RWPE1 (cell line): ENCODE results near the gene ABCA1.
A peak's percentile ranks its signal among the peaks of the same experiment; 100 is the strongest.

Experiments used
- CTCF ChIA-PET: fragments of 350-600 bp; sonication (Branson Sonifier 250); formaldehyde crosslinking; extraction: SDS; loops from one replicate; lab custom pipeline; 2021; lab: Yijun Ruan, JAX
- POLR2A ChIA-PET: fragments of 400-600 bp; formaldehyde crosslinking; extraction: SDS; loops from one replicate; lab custom pipeline; 2020; ENCODE audit warnings: antibody characterized with exemption; ENCODE audit not compliant: low non-redundant PET; lab: Yijun Ruan, JAX
- DNase-seq: peaks from one replicate; pipeline ENCODE4 v3.0.0; 2012; ENCODE audit warnings: low spot score
- H3K27ac ChIP-seq: fragments of 450-650 bp; 2 replicates; pipeline ENCODE4 v1.5.1; 2017
- CTCF ChIP-seq: fragments of 450-650 bp; conservative IDR thresholded peaks from 2 replicates; pipeline ENCODE4 v1.5.1; 2017; ENCODE audit warnings: low read depth, mild to moderate bottlenecking

ABCA1 gene

GRCh38 chr9:104915753-104916152 lies 12.2 kb downstream of the ABCA1 start:
- H3K27ac ChIP-seq, result no peak overlapping the region
- no peak for TF ChIP-seq CTCF
- ChIA-PET POLR2A (no interaction called here), CTCF (no interaction called here)
- no peak for DNase-seq

- no peak for DNase-seq
- POLR2A ChIA-PET, result no interaction called here
- CTCF ChIA-PET, result no interaction called here
- no peak for TF ChIP-seq CTCF
- H3K27ac ChIP-seq, result no peak overlapping the region
These were observed 12.9 kb downstream of the ABCA1 start for GRCh38 chr9:104915049-104915448.

GRCh38 chr9:104914466-104914865 lies 13.5 kb downstream of the ABCA1 start:
- no peak for TF ChIP-seq CTCF
- no peak for DNase-seq
- POLR2A ChIA-PET, result no interaction called here
- no peak overlapping the region for H3K27ac ChIP-seq
- CTCF ChIA-PET, result interaction anchor here (0.9 kb wide), 1 partner anchor 13 kb away, joined by 4 read pairs; no protein-coding TSS in a partner anchor

GRCh38 chr9:104912606-104913005 lies 15.3 kb downstream of the ABCA1 start:
- ChIA-PET POLR2A (no interaction called here), CTCF (interaction anchor here (0.6 kb wide), 1 partner anchor 14 kb away, joined by 3 read pairs; no protein-coding TSS in a partner anchor)
- DNase-seq, result no peak
- TF ChIP-seq CTCF, result no peak
- no peak overlapping the region for H3K27ac ChIP-seq

GRCh38 chr9:104911032-104911607 lies 16.8 kb downstream of the ABCA1 start:
- TF ChIP-seq CTCF, result no peak
- CTCF ChIA-PET, result interaction anchor here (1.1 to 1.3 kb wide), 2 partner anchors 12 to 16 kb away, joined by 3 to 4 read pairs; no protein-coding TSS in a partner anchor
- POLR2A ChIA-PET, result no interaction called here
- no peak overlapping the region for H3K27ac ChIP-seq
- peak; percentile 34 for DNase-seq

- peak overlapping the region; percentile 66 for H3K27ac ChIP-seq
- POLR2A ChIA-PET, result no interaction called here
- DNase-seq, result peak; percentile 64
- TF ChIP-seq CTCF, result no peak
- CTCF ChIA-PET, result interaction anchor here (0.6 kb wide), 1 partner anchor 20 kb away, joined by 3 read pairs; no protein-coding TSS in a partner anchor
These were observed 20.5 kb downstream of the ABCA1 start for GRCh38 chr9:104907278-104907951.
